PC-3 (cell line): Measurements from ENCODE around the gene AAMP. TPM values are rescaled to one million over a fixed set of nuclear protein-coding genes. Genes with fewer than 3 reads are reported as not detected.
A peak's percentile ranks its signal among the peaks of the same experiment; 100 is the strongest.

ENCODE experiments used
- ATAC-seq: fragments of 200-7000 bp; cut with Tn5 transposase; 2 replicates; pipeline ENCODE4 v1.9.1; 2020; ENCODE audit warnings: mild to moderate bottlenecking, moderate library complexity
- BruUV-seq: library from RNA; stranded (reverse); fragments of 400-500 nt; replicated peaks from 2 replicates; lab custom pipeline; 2021; lab: Mats Ljungman, UMichigan
- CTCF ChIA-PET: fragments of 300-600 bp; sonication (Branson Sonifier 250); formaldehyde crosslinking; loops from one replicate; lab custom pipeline; 2022; ENCODE audit warnings: antibody characterized with exemption; lab: Charles Lee
- POLR2A ChIA-PET: fragments of 300-600 bp; sonication (Branson Sonifier 250); formaldehyde crosslinking; loops from one replicate; lab custom pipeline; 2022; ENCODE audit warnings: antibody characterized with exemption; ENCODE audit not compliant: unreplicated experiment; lab: Charles Lee
- DNase-seq: peaks from one replicate; pipeline ENCODE4 v3.0.0-alpha.2; 2015
- H2AFZ ChIP-seq: fragments of 300-600 bp; sonication (generic); 2 replicates; pipeline ENCODE4 v1.6.0; 2016; ENCODE audit warnings: antibody characterized with exemption, low read length
- H3F3A ChIP-seq: fragments of 300-600 bp; sonication (generic); one replicate; pipeline ENCODE4 v1.6.0; 2017; ENCODE audit warnings: antibody characterized with exemption, low read length, control low read depth, mild to moderate bottlenecking; ENCODE audit not compliant: unreplicated experiment
- H3K27ac ChIP-seq: fragments of 300-600 bp; sonication (generic); 2 replicates; pipeline ENCODE4 v1.5.1; 2016; ENCODE audit warnings: mild to moderate bottlenecking, low read length
- H3K27me3 ChIP-seq: fragments of 300-600 bp; sonication (generic); 2 replicates; pipeline ENCODE4 v1.6.1; 2016; ENCODE audit warnings: low read length, mixed read lengths
- H3K36me3 ChIP-seq: fragments of 300-600 bp; sonication (generic); 2 replicates; pipeline ENCODE4 v1.6.1; 2016; ENCODE audit warnings: low read depth, mixed run types, low read length, mixed read lengths
- H3K4me1 ChIP-seq: fragments of 300-600 bp; sonication (generic); 2 replicates; pipeline ENCODE4 v1.5.1; 2016; ENCODE audit warnings: low read length; ENCODE audit not compliant: insufficient read depth
- H3K4me2 ChIP-seq: fragments of 300-600 bp; sonication (generic); 2 replicates; pipeline ENCODE4 v1.6.0; 2016; ENCODE audit warnings: low read length
- H3K4me3 ChIP-seq: fragments of 300-600 bp; sonication (generic); 2 replicates; pipeline ENCODE4 v1.5.1; 2016; ENCODE audit warnings: mild to moderate bottlenecking, low read length, mixed read lengths
- H3K79me2 ChIP-seq: fragments of 300-600 bp; sonication (generic); 2 replicates; pipeline ENCODE4 v1.6.1; 2017; ENCODE audit warnings: low read length, mixed read lengths
- H3K9ac ChIP-seq: fragments of 300-600 bp; sonication (generic); 2 replicates; pipeline ENCODE4 v1.6.0; 2016; ENCODE audit warnings: mild to moderate bottlenecking, low read length
- H3K9me2 ChIP-seq: fragments of 300-600 bp; sonication (generic); replicated peaks from 2 replicates; pipeline ENCODE4 v1.6.1; 2016; ENCODE audit warnings: mixed run types, low read length, mixed read lengths
- H3K9me3 ChIP-seq: fragments of 300-600 bp; sonication (generic); 2 replicates; pipeline ENCODE4 v1.6.1; 2016; ENCODE audit warnings: low read length, mixed read lengths
- H4K20me1 ChIP-seq: fragments of 300-600 bp; sonication (generic); 2 replicates; pipeline ENCODE4 v1.6.1; 2016; ENCODE audit warnings: low read length, mixed read lengths
- EZH2 ChIP-seq: fragments of 300-600 bp; sonication (generic); IDR thresholded peaks from one replicate; pipeline ENCODE4 v1.6.1; 2017; ENCODE audit warnings: antibody characterized with exemption, mild to moderate bottlenecking, low read length; ENCODE audit not compliant: unreplicated experiment
- EZH2phosphoT487 ChIP-seq: fragments of 300-600 bp; sonication (generic); IDR thresholded peaks from 2 replicates; pipeline ENCODE4 v1.6.1; 2018; ENCODE audit warnings: mild to moderate bottlenecking, antibody characterized with exemption, low read length, borderline replicate concordance
- intact Hi-C: fragments of 100-400 bp; cut with micrococcal nuclease; formaldehyde crosslinking; loops from 2 replicates; pipeline ENCODE4 v1.9.0; 2023
- total RNA-seq: library from RNA; depleted of rRNA; stranded (reverse); fragments of >200 nt; gene quantifications from 2 replicates; pipeline ENCODE4 v1.2.3, GENCODE V29; 2014
- TF ChIP-seq, protein P1 (sequence below): fragments of 300-600 bp; sonication (generic); conservative IDR thresholded peaks from 2 replicates; pipeline ENCODE4 v1.5.1; 2017; ENCODE audit warnings: antibody characterized with exemption, low read depth, mild to moderate bottlenecking, low read length

Gene AAMP
- total RNA-seq, 1 experiment from 2014 or later: 272 TPM

DNA sequence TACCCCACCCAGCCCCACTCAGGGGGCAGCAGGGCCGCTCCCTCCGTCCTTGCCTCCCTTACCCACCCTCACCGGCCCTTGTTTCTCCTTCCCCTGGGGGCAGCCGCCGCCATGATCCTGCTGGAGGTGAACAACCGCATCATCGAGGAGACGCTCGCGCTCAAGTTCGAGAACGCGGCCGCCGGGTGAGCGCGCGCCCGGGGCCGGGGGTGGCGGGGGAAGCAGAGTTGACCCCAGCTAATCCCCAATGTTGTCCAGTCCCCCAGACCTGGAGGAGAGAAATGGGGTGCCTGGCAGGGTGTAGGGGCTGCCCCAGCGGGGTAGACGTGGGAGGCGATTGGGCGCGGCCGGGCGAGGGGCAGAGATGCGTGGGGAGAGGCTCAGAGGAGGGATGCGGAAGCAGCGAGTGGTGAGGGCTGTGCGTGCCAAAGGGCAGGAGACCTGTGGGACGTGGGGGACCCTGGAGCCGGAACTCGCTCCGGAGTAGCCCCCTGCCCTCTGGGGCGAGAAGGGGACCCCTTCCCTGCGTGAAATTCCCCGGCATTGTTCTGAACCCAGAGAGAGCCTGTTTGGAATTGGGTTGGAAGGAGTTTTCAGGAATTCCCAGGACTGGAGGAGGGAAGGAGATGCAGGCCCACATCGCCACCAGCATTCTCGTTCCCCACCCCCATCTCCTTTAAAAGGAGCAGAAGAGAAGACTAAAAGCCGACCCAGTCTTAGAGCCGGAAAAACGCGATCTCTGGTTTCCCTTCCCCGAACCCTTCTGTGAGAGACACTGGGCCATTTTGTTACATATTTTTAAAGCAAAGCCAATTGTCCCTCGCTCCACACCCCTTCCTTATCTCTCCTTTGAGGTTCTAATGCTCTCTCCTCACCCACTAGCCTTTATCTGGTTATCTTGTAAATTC is 52.3 kb downstream of the AAMP start:
- intact Hi-C loops: no loop called here
- BruUV-seq: TSS peak; percentile 42
- CTCF ChIA-PET: no interaction called here
- POLR2A ChIA-PET: no interaction called here
- H3K36me3 ChIP-seq: peaks cover 8% of the 10 kb centered on the region; the same call in 1 of the 2 replicates
- H3K27me3 ChIP-seq: no peaks in the 10 kb centered on the region
- TF ChIP-seq, protein P1, sequence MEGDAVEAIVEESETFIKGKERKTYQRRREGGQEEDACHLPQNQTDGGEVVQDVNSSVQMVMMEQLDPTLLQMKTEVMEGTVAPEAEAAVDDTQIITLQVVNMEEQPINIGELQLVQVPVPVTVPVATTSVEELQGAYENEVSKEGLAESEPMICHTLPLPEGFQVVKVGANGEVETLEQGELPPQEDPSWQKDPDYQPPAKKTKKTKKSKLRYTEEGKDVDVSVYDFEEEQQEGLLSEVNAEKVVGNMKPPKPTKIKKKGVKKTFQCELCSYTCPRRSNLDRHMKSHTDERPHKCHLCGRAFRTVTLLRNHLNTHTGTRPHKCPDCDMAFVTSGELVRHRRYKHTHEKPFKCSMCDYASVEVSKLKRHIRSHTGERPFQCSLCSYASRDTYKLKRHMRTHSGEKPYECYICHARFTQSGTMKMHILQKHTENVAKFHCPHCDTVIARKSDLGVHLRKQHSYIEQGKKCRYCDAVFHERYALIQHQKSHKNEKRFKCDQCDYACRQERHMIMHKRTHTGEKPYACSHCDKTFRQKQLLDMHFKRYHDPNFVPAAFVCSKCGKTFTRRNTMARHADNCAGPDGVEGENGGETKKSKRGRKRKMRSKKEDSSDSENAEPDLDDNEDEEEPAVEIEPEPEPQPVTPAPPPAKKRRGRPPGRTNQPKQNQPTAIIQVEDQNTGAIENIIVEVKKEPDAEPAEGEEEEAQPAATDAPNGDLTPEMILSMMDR: no peak
- TF ChIP-seq EZH2: no peak
- TF ChIP-seq EZH2phosphoT487: no peak
- H3K79me2 ChIP-seq: peaks cover 60% of the 10 kb centered on the region
- no peaks in the 10 kb centered on the region for H3K9me3 ChIP-seq
- H3K4me2 ChIP-seq: peak overlapping the region; percentile 83
- H3K9me2 ChIP-seq: no peaks in the 10 kb centered on the region
- peak overlapping the region; percentile 100 for H3K4me3 ChIP-seq
- peak; percentile 25 for DNase-seq
- peaks cover 26% of the 10 kb centered on the region for H3K4me1 ChIP-seq
- H3K27ac ChIP-seq: peak overlapping the region; percentile 23
- H4K20me1 ChIP-seq: peaks cover 24% of the 10 kb centered on the region
- H2AFZ ChIP-seq: peak overlapping the region; percentile 89
- H3K9ac ChIP-seq: peak overlapping the region; percentile 92
- peak; percentile 60 for ATAC-seq
- H3F3A ChIP-seq: no peaks in the 10 kb centered on the region

DNA sequence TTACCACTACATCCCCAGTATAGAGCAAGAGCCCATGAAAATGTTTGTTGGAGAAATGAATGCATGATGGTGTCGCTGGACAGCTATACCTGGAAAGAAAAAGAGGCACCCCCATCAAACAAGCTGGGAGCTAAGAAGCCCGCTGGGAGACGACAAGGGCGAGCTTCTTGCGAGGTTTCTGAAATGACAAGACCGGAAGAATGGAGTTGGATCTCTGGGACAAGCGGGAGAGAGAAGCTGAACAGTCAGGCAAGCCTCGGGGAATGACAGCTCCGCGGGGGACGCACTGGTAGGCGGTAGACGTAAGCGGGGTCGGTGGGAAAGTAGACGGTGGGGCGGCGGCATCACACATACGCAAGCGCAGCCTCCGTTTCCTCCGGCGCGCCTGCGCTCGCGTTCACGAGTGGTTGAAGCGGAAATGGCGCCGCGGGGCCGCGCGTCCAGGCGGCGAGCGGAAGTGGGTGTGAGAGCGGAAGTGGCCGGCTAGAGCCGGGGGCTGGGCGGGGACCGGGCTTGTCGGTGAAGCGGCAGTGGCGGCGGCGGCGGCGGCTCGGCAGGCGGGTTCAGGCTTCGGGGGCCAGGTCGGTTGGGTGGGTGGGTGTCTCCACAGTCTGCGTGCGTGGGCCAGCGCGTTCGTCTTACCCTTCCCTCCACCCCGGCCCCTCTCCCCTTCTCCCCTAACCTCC is 53.1 kb downstream of the AAMP start, which contains the start of gene ARPC2:
Gene ARPC2 (plus strand): TSS at position 516 of the 686 bp plus-strand sequence. CDS start 282 bp downstream, outside the sequence.
- Histone ChIP-seq H3K9me3 (no peaks in the 10 kb centered on the region), H3K4me1 (peaks cover 26% of the 10 kb centered on the region), H3K36me3 (peaks cover 8% of the 10 kb centered on the region; the same call in 1 of the 2 replicates), H3K27me3 (no peaks in the 10 kb centered on the region), H3K9me2 (no peaks in the 10 kb centered on the region), H2AFZ (peak within 1 kb of the TSS; percentile 92), H3K4me3 (peak within 1 kb of the TSS; percentile 100), H3K27ac (peak within 1 kb of the TSS; percentile 43), H3F3A (no peaks in the 10 kb centered on the region), H3K79me2 (peaks cover 52% of the 10 kb centered on the region), H3K9ac (peak within 1 kb of the TSS; percentile 92), H3K4me2 (peak within 1 kb of the TSS; percentile 85), H4K20me1 (peaks cover 20% of the 10 kb centered on the region)
- TF ChIP-seq, protein P1: no peak
- no peak for TF ChIP-seq EZH2
- TF ChIP-seq EZH2phosphoT487: no peak
- peak; percentile 81 for ATAC-seq
- DNase-seq: peak; percentile 95
- CTCF ChIA-PET: no interaction called here
- BruUV-seq: no TSS peak
- POLR2A ChIA-PET: interaction anchor here (0.7 kb wide), 1 partner anchor 54 kb away, joined by 4 read pairs; the partner anchor contains the start of gene PNKD
- intact Hi-C loops: loop anchor here (1.0 kb wide), 1 partner anchor 31 kb away; no protein-coding TSS in a partner anchor
